GM19099 (cell line): Measurements from ENCODE around the gene BAAT.
"Not testable (repeated sequence)": the region's sequence is repeated elsewhere in the genome, so short reads cannot be mapped to it uniquely, and the experiment has no call there.

Experiments used
- POLR2A ChIP-seq: IDR thresholded peaks from 3 replicates; pipeline ENCODE4 v1.6.1; 2011; ENCODE audit warnings: low read depth; ENCODE audit not compliant: insufficient read length; ENCODE audit errors: extremely low read depth

BAAT gene

DNA sequence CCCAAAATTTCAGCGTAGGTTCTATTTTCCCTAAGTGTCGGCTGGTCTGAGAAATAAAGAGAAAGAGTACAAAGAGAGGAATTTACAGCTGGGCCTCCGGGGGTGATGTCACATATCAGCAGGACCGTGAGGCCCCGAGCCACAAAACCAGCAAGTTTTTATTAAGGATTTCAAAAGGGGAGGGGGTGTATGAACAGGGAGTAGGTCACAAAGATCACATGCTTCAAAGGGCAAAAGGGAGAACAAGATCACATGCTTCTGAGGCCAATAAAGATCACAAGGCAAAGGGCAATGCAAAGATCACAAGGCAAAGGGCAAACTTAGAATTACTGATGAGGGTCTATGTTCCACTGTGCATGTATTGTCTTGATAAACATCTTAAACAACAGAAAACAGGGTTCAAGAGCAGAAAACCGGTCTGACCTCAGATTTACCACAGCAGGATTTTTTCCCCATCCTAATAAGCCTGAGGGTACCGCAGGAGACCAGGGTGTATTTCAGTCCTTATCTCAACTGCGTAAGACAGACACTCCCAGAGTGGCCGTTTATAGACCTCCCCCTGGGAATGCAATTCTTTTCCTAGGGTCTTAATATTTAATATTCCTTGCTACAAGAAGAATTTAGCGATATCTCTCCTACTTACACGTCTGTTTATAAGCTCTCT, at the start of gene BAAT:
Gene BAAT (minus strand): TSS at position 134 of the 664 bp plus-strand sequence. CDS start 13,602 bp downstream, outside the sequence.
- TF ChIP-seq POLR2A = not testable (repeated sequence)

DNA sequence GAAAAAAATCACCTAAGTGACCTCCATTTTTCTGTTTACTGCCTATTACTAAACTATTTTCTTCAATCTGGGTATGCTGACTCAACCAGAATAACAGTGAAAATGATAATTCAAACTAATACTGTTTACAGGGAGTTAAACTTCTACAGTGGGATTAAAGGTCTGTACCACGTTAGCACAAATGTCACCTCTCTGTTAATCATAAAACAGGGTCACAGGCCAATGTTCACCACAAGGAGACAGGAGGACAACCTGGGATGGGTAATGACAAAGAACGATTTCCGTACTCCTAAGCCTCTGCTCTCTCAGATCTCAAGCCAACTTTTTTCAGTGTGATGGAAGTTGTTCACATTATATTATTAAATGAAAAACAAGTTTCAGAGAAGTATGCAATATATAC, 48.4 kb upstream of the BAAT start:
- TF ChIP-seq POLR2A = no peak

DNA sequence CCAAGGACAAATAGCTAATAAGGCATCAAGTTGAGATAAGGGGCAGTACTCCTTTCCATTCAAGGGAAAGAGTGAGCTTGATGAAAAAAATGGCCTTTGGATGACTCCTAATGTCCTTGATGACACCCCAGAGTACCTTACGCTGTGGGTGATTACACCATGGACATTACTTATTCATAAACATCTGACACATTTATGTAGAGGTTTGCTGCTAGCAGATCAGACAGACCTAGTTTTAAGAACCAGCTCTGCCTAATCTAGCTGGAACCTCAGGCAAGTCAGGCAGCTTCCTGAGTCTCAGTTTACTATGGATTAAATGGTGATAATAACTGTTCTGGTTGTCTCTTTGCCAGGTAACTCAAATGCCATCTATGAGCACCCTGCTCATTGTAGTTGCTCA, 47.9 kb upstream of the BAAT start:
- no peak for TF ChIP-seq POLR2A

DNA sequence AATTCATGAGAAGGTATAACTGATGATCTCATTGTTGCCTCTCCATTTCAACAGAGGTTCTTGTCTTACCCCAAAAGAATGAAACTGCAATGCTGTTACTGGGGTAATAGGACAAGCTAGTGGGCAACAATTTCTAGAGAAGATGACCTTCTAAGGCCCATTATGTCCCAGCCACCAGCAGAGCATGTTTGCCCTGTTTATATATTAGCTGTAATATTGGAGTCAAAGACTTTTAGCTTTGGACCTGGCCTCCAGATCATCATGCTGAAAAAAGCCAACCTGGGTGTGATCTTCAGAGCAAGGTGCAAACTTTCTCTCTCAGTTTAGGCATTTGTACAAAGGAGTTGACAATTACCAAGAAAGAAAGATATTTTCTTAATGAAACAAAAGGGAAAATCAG, 47.4 kb upstream of the BAAT start:
- TF ChIP-seq POLR2A = no peak

DNA sequence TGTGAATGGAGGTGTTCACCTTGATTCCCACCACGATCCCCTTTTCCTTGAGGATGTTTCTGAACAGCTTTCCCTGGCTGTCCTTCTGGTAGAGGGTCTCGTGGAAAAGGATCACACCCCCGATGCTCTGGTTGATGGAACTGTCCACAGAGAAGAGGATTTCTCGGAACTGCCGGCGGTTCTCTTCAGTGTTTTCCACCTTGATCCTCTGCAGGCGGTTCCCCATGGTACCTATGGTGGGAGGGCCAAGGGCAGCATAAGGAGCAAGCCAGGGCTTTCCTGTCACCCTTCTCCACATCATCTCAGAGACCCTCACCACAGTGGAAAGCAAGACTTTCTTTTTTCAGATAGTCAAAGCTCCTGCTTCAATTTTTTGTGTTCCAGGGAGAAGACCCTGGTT, 44.9 kb upstream of the BAAT start:
- no peak for TF ChIP-seq POLR2A

DNA sequence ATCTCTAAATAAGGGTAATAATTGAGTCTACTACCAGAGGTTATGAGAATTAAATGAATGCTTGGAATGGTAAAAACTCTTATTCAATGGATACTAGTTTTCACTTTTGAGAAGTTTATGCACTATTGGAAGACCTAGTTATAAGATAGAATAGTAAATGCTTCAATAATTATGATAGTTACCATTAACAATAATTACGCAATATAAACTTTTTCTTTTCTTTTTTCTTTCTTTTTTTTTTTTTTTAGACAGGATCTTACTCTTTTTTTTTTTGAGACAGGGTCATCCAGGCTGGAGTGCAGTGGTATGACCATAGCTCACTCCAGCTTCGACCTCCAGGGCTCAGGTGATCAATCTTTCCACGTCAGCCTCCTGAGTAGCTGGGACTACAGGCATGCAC, 44.1 kb upstream of the BAAT start:
- TF ChIP-seq POLR2A = no peak

DNA sequence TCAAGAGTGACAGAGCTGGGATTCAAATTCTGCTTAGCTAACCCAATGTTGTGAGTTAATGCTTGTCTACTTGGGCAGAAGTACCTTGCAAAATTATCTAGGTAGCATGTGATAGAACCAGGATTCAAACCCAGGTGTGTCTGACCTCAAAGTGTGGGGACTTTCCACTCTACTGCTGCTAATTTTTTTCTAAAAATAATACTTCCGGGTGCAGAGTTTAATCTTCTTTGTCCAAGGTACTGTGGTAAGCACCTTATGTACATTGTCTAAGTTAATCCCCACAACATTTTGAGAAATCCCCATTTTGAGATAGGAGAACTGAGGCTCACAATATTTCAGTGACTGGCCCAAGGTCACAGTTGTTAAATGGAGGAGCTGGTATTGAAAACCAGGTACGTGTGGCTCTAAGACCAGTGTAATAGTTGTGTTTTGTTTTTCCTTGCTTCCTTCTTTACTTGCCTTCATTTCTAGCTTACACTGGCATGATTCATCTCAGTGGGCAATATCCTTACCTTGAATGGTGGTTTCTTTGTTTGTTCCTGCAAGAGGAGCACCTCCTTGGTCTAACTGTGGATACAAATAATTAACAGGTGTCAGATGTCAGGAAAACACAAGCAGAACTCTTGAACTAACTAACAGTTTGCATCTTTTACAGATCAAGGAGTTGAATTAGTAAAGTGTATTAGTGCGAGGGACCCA, 43.3 kb upstream of the BAAT start:
- no peak for TF ChIP-seq POLR2A

DNA sequence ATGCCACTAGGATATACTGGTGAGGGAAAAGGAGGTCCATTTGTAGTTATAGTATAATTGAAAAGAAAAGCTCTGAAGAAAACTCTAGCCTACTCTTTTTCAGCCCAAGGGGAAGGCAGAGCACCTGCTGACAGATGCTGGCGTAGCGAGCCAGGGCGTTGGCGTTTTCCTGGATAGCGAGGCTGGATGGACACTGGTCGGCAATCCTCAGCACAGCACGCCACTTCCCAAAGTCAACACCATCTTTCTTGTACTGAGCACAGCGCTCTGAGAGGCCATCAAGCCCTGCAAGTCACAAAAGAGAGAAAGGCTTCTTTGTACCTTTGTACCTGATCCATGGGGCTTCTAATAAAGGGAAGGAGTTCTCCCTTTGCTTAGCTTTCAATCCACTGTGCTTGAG, 42.6 kb upstream of the BAAT start:
- TF ChIP-seq POLR2A = no peak

DNA sequence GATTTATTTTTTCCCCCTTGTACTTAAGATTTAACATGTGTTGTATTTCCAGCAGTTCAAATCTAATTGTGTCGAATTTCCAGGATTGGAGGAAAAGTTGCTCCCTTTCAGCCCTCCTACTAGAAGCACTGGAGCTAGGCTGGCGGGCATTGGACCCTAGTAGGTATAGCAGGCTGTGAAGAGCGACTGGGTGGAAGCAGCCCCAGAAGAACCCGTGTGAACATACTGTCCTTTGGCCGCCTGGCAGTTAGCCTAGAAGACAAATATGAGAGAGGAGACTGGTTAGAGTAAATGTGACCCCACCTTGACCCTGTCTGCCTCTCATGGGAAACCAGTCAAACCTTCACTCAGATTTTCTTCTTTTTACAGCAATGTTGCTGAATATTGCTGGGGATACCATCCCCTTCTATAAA, 36.9 kb upstream of the BAAT start:
- no peak for TF ChIP-seq POLR2A

DNA sequence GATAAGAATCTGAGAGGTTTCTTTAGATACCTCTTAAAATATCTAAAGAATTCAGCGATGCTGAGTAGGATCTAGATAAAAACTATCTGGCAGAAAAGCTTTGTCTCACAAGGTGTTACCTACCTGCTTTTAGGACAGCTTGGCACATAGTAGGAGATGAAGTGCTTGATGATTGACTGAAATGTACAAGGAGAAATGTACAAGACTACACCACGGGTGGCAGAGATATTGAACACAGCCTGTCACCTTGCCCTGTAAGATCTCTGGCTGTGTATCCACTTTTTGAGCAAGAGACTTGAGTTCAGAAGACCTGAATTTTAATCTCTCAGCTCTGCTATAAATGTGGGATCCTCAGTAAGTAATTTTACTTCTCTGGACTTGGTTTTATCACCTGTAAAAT, 35.1 kb upstream of the BAAT start:
- no peak for TF ChIP-seq POLR2A

DNA sequence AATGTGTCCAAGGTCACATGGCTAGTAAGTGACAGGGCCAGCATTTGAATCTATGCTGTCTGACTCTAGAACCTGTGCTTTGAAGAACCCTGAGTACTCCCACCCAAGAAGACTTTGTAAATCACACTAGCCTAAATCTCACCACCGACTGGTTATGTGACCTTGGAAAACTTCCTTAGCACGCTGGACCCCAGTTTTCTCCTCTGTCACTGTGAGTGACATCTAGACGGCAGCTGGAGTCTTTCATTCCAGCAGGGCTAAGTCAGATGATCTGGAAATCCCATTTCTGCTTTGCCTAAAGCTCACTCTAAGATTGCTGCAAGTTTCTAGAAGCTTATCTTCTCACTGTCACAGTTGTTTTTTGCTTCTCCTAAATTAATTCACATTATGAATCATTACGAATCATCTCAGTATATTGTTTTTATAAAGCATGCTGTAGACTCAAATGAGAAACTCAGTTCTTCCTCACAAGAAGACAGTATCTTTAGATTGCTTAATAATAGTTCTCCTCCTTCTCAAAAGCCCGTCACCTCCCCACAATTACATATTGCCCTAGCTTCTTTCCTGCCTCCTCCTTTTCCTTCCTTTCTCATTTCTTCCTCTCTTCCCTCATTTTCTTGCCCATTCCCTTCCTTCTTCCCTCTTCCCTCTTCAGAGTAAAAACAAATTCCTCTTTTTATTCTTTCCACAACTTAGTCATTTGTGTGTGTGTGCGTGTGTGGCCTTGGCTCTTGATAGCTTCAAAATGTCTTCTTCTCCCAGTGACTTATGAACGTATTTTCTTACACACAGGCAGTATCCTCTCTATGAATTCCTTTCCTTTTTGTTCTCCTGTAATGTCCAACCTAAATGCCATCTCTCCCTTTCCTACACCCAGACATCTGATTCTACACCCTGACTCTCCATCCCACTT, 34.0 kb upstream of the BAAT start:
- no peak for TF ChIP-seq POLR2A

DNA sequence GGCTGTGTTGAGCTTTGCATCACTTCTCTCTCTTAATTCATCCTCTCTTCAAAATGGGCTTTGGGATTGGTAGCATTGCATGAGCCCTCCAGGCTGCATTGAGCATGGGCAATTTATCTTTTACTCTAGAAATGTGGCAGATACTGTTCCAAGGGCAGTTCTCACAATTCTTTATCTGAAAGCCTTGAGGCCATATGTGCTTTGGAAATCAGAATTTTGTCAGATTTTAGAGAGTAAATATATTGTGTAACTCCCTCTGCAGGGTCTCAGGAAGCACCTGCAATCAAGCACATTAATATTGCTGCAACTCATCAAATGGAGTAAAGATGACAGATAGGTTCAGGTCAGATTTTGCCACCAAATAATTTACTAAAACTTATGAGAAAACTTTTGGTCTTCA, 33.2 kb upstream of the BAAT start:
- no peak for TF ChIP-seq POLR2A

DNA sequence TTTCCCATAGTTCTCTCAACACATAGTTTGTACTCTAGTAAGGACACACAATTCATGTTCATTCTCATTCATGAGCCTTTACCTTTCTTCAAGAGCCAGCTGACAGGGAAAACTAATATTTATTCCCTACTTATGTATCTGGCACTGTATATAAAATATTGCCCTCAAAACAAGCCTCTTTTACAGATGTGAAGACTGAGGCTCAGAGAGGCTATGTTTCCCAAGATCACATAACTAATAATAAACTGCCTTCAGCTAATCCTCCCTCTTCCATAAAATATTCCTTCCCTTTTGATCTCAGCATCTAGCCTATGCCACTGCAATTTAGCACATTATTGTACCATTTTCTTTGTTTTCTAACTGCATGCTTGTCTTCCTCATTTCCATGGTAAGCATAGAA, 32.6 kb upstream of the BAAT start:
- TF ChIP-seq POLR2A = no peak

DNA sequence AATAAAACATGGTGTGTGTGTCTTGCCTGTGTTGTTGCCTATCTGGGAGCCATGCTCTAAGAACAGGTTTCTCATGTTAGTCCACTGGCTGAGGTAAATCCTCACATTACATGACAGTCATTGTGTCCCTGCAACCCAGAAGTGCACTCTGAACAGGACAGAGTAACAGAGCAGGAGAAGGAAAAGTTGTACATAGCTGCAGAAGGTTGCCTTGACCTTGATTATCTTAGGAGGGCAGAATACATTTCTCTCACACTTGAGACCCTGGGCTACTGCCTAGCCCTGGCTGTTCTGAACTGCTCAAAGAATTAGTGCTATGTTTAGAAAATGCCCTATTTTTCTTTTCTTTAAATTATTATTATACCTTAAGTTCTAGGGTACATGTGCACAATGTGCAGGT, 30.8 kb upstream of the BAAT start:
- TF ChIP-seq POLR2A = no peak

DNA sequence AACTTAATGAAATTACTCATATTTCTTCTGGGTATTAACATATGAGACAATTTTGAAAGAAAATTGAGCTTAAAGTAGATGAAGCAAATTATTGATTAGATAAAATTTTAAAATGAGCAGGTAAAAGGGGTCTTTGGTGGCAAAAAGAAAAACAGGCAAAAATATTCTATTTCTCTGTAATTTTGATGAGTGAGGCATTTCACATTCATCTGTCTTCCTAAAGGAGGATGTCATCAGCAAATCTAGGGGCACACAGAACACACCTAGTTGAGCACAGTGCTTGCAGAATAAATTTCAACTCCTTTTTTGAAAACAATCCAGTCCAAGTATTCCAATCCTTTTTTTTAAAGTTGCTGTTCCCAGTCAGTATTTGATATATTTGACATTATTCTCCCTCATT, 30.0 kb upstream of the BAAT start:
- TF ChIP-seq POLR2A = no peak

DNA sequence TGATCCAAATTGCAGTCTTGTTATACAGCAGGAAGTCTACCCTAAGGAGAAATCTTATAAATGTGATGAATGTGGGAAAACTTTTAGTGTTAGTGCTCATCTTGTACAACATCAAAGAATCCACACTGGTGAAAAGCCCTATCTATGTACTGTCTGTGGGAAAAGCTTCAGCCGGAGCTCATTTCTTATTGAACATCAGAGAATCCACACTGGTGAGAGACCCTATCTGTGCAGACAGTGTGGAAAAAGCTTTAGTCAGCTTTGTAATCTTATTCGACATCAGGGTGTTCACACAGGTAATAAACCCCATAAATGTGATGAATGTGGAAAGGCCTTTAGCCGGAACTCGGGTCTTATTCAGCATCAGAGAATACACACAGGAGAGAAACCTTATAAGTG, 24.3 kb upstream of the BAAT start:
- no peak for TF ChIP-seq POLR2A
